Measurements from ENCODE around the gene NDOR1.

The NDOR1 gene

GRCh38 chr9:137183980-137184595, 21.4 kb upstream of the NDOR1 start:
- DNase-seq (ENCODE audit: low spot score), result no peak
- Histone ChIP-seq H3K27me3 (ENCODE audit: control insufficient read depth in 3 of 3, insufficient read depth in 3 of 3, low read depth in 1 of 3, low read length in 3 of 3) (peaks cover 0 to 2% (median 0%) of the 10 kb centered on the region in 3 experiments), H3K9ac (ENCODE audit: low read depth, low read length, poor library complexity) (no peak overlapping the region), H2BK120ac (ENCODE audit: low read depth, low read length) (no peak overlapping the region), H2BK5ac (ENCODE audit: low read length) (no peak overlapping the region), H3K4me1 (ENCODE audit: control insufficient read depth in 2 of 2, insufficient read depth in 1 of 2, low read depth in 1 of 2, low read length in 2 of 2) (peaks cover 8% of the 10 kb centered on the region in 2 donors), H2BK15ac (ENCODE audit: low read length) (no peak overlapping the region), H3K23ac (ENCODE audit: low read depth, low read length, poor library complexity) (peak overlapping the region; percentile 43), H3K14ac (ENCODE audit: low read length) (no peak overlapping the region), H3K4me2 (ENCODE audit: insufficient read depth, low read length, poor library complexity, severe bottlenecking) (no peak overlapping the region), H2AK5ac (ENCODE audit: low read depth, low read length) (no peak overlapping the region), H4K91ac (ENCODE audit: low read depth, low read length, poor library complexity) (no peak overlapping the region), H3K9me3 (replicated peaks in 1 of 2; ENCODE audit: control insufficient read depth in 2 of 2, insufficient read depth in 1 of 2, low read depth in 1 of 2, low read length in 2 of 2) (no peaks in the 10 kb centered on the region), H3K79me1 (ENCODE audit: low read depth, low read length) (peaks cover 28% of the 10 kb centered on the region), H3K4ac (ENCODE audit: low read length) (no peak overlapping the region), H3K4me3 (ENCODE audit: low read length in 2 of 2) (no peak overlapping the region), H3K18ac (ENCODE audit: low read length) (no peak overlapping the region), H2BK12ac (ENCODE audit: low read length) (no peak overlapping the region), H3K27ac (replicated peaks; ENCODE audit: low read length) (no peak overlapping the region), H4K8ac (ENCODE audit: low read depth, low read length) (no peak overlapping the region), H3K36me3 (replicated peaks in 1 of 2; ENCODE audit: control insufficient read depth in 2 of 2, insufficient read depth in 2 of 2, low read length in 2 of 2) (peaks cover 34 to 74% of the 10 kb centered on the region in 2 donors), H2AFZ (ENCODE audit: low read length) (no peak overlapping the region)
- WGBS, 2 donors (ENCODE audit: extremely low coverage in 2 of 2, insufficient read length in 2 of 2, insufficient replicate concordance in 1 of 2), result no CpG with 5 or more reads among the region's 27 CpGs

GRCh38 chr9:137184881-137185660, 20.4 kb upstream of the NDOR1 start:
- Histone ChIP-seq H3K27me3 (ENCODE audit: control insufficient read depth in 3 of 3, insufficient read depth in 3 of 3, low read depth in 1 of 3, low read length in 3 of 3) (peaks cover 0 to 2% (median 0%) of the 10 kb centered on the region in 3 experiments), H2AFZ (ENCODE audit: low read length) (no peak overlapping the region), H3K79me1 (ENCODE audit: low read depth, low read length) (peaks cover 31% of the 10 kb centered on the region), H3K9me3 (replicated peaks in 1 of 2; ENCODE audit: control insufficient read depth in 2 of 2, insufficient read depth in 1 of 2, low read depth in 1 of 2, low read length in 2 of 2) (no peaks in the 10 kb centered on the region), H2AK5ac (ENCODE audit: low read depth, low read length) (no peak overlapping the region), H2BK5ac (ENCODE audit: low read length) (no peak overlapping the region), H4K8ac (ENCODE audit: low read depth, low read length) (no peak overlapping the region), H3K4me3 (ENCODE audit: low read length in 2 of 2) (no peak overlapping the region), H3K27ac (replicated peaks; ENCODE audit: low read length) (no peak overlapping the region), H3K4me1 (ENCODE audit: control insufficient read depth in 2 of 2, insufficient read depth in 1 of 2, low read depth in 1 of 2, low read length in 2 of 2) (peaks cover 12 to 17% of the 10 kb centered on the region in 2 donors), H3K23ac (ENCODE audit: low read depth, low read length, poor library complexity) (peak overlapping the region; percentile 65), H4K91ac (ENCODE audit: low read depth, low read length, poor library complexity) (no peak overlapping the region), H3K4ac (ENCODE audit: low read length) (no peak overlapping the region), H3K14ac (ENCODE audit: low read length) (no peak overlapping the region), H3K18ac (ENCODE audit: low read length) (no peak overlapping the region), H2BK12ac (ENCODE audit: low read length) (no peak overlapping the region), H3K9ac (ENCODE audit: low read depth, low read length, poor library complexity) (no peak overlapping the region), H3K36me3 (replicated peaks in 1 of 2; ENCODE audit: control insufficient read depth in 2 of 2, insufficient read depth in 2 of 2, low read length in 2 of 2) (peaks cover 36 to 68% of the 10 kb centered on the region in 2 donors), H2BK120ac (ENCODE audit: low read depth, low read length) (no peak overlapping the region), H3K4me2 (ENCODE audit: insufficient read depth, low read length, poor library complexity, severe bottlenecking) (no peak overlapping the region), H2BK15ac (ENCODE audit: low read length) (no peak overlapping the region)
- no CpG with 5 or more reads among the region's 48 CpGs for WGBS, 2 donors (ENCODE audit: extremely low coverage in 2 of 2, insufficient read length in 2 of 2, insufficient replicate concordance in 1 of 2)
- DNase-seq (ENCODE audit: low spot score), result no peak

- WGBS, 2 donors (ENCODE audit: extremely low coverage in 2 of 2, insufficient read length in 2 of 2, insufficient replicate concordance in 1 of 2), result no CpG with 5 or more reads among the region's 19 CpGs
- peaks cover 12 to 17% of the 10 kb centered on the region in 2 donors for H3K4me1 ChIP-seq (ENCODE audit: control insufficient read depth in 2 of 2, insufficient read depth in 1 of 2, low read depth in 1 of 2, low read length in 2 of 2)
- no peak overlapping the region for H3K4ac ChIP-seq (ENCODE audit: low read length)
- H3K4me3 ChIP-seq (ENCODE audit: low read length in 2 of 2), result no peak overlapping the region
- no peak overlapping the region for H2BK15ac ChIP-seq (ENCODE audit: low read length)
- no peak overlapping the region for H2BK12ac ChIP-seq (ENCODE audit: low read length)
- no peak overlapping the region for H2BK5ac ChIP-seq (ENCODE audit: low read length)
- no peak overlapping the region for H4K8ac ChIP-seq (ENCODE audit: low read depth, low read length)
- peaks cover 35 to 68% of the 10 kb centered on the region in 2 donors for H3K36me3 ChIP-seq (replicated peaks in 1 of 2; ENCODE audit: control insufficient read depth in 2 of 2, insufficient read depth in 2 of 2, low read length in 2 of 2)
- peak overlapping the region; percentile 65 for H3K23ac ChIP-seq (ENCODE audit: low read depth, low read length, poor library complexity)
- no peak overlapping the region for H3K18ac ChIP-seq (ENCODE audit: low read length)
- peaks cover 0 to 2% (median 0%) of the 10 kb centered on the region in 3 experiments for H3K27me3 ChIP-seq (ENCODE audit: control insufficient read depth in 3 of 3, insufficient read depth in 3 of 3, low read depth in 1 of 3, low read length in 3 of 3)
- no peak overlapping the region for H3K4me2 ChIP-seq (ENCODE audit: insufficient read depth, low read length, poor library complexity, severe bottlenecking)
- H3K27ac ChIP-seq (replicated peaks; ENCODE audit: low read length), result no peak overlapping the region
- H2AK5ac ChIP-seq (ENCODE audit: low read depth, low read length), result no peak overlapping the region
- no peak overlapping the region for H4K91ac ChIP-seq (ENCODE audit: low read depth, low read length, poor library complexity)
- no peak overlapping the region for H3K14ac ChIP-seq (ENCODE audit: low read length)
- H2BK120ac ChIP-seq (ENCODE audit: low read depth, low read length), result no peak overlapping the region
- no peak for DNase-seq (ENCODE audit: low spot score)
- H3K9me3 ChIP-seq (replicated peaks in 1 of 2; ENCODE audit: control insufficient read depth in 2 of 2, insufficient read depth in 1 of 2, low read depth in 1 of 2, low read length in 2 of 2), result no peaks in the 10 kb centered on the region
- no peak overlapping the region for H3K9ac ChIP-seq (ENCODE audit: low read depth, low read length, poor library complexity)
- H2AFZ ChIP-seq (ENCODE audit: low read length), result no peak overlapping the region
- H3K79me1 ChIP-seq (ENCODE audit: low read depth, low read length), result peaks cover 28% of the 10 kb centered on the region
These were observed 19.6 kb upstream of the NDOR1 start for GRCh38 chr9:137185921-137186320.

GRCh38 chr9:137186385-137186784, 19.1 kb upstream of the NDOR1 start:
- no peak for DNase-seq (ENCODE audit: low spot score)
- Histone ChIP-seq H3K18ac (ENCODE audit: low read length) (no peak overlapping the region), H3K14ac (ENCODE audit: low read length) (no peak overlapping the region), H2BK120ac (ENCODE audit: low read depth, low read length) (no peak overlapping the region), H2BK12ac (ENCODE audit: low read length) (no peak overlapping the region), H3K9ac (ENCODE audit: low read depth, low read length, poor library complexity) (peak overlapping the region; percentile 21), H3K27me3 (ENCODE audit: control insufficient read depth in 3 of 3, insufficient read depth in 3 of 3, low read depth in 1 of 3, low read length in 3 of 3) (peaks cover 0 to 2% (median 0%) of the 10 kb centered on the region in 3 experiments), H3K4me3 (ENCODE audit: low read length in 2 of 2) (peak overlapping the region in 1 of 2 donors; percentile 100), H3K27ac (replicated peaks; ENCODE audit: low read length) (no peak overlapping the region), H2AFZ (ENCODE audit: low read length) (no peak overlapping the region), H3K23ac (ENCODE audit: low read depth, low read length, poor library complexity) (peak overlapping the region; percentile 65), H3K4me2 (ENCODE audit: insufficient read depth, low read length, poor library complexity, severe bottlenecking) (no peak overlapping the region), H3K9me3 (replicated peaks in 1 of 2; ENCODE audit: control insufficient read depth in 2 of 2, insufficient read depth in 1 of 2, low read depth in 1 of 2, low read length in 2 of 2) (no peaks in the 10 kb centered on the region), H4K91ac (ENCODE audit: low read depth, low read length, poor library complexity) (no peak overlapping the region), H4K8ac (ENCODE audit: low read depth, low read length) (no peak overlapping the region), H3K36me3 (replicated peaks in 1 of 2; ENCODE audit: control insufficient read depth in 2 of 2, insufficient read depth in 2 of 2, low read length in 2 of 2) (peaks cover 33 to 68% of the 10 kb centered on the region in 2 donors), H3K4me1 (ENCODE audit: control insufficient read depth in 2 of 2, insufficient read depth in 1 of 2, low read depth in 1 of 2, low read length in 2 of 2) (peaks cover 12 to 17% of the 10 kb centered on the region in 2 donors), H3K4ac (ENCODE audit: low read length) (no peak overlapping the region), H2BK15ac (ENCODE audit: low read length) (no peak overlapping the region), H2BK5ac (ENCODE audit: low read length) (no peak overlapping the region), H3K79me1 (ENCODE audit: low read depth, low read length) (peaks cover 27% of the 10 kb centered on the region), H2AK5ac (ENCODE audit: low read depth, low read length) (no peak overlapping the region)
- WGBS, 2 donors (ENCODE audit: extremely low coverage in 2 of 2, insufficient read length in 2 of 2, insufficient replicate concordance in 1 of 2), result no CpG with 5 or more reads among the region's 6 CpGs

All from neuronal stem cell (in vitro differentiated cells).